Dermis microvascular lymphatic vessel endothelial cell (primary cell): Measurements from ENCODE around the gene ECE1. TPM values are rescaled to one million over a fixed set of nuclear protein-coding genes. Genes with fewer than 3 reads are reported as not detected.
A peak's percentile ranks its signal among the peaks of the same experiment; 100 is the strongest.
"Not testable (repeated sequence)": the region's sequence is repeated elsewhere in the genome, so short reads cannot be mapped to it uniquely, and the experiment has no call there.

Source experiments
- DNase-seq, 2 donors: peaks; one replicate each; pipeline versions ENCODE4 v3.0.0 to v3.0.0-alpha.2; 2010; ENCODE audit warnings: low read depth in 2 of 2
- total RNA-seq: library from RNA; depleted of rRNA; stranded (reverse); fragments of >200 nt; gene quantifications from 2 replicates; pipeline ENCODE4 v1.2.1, GENCODE V29; 2014

The ECE1 gene
- total RNA-seq, 1 donor from 2014 or later = 105 TPM

GRCh38 chr1:21232044-21232443 lies 58.2 kb downstream of the ECE1 start:
- peak; percentile 26 to 67 for DNase-seq

GRCh38 chr1:21229246-21230000 lies 60.8 kb downstream of the ECE1 start:
- no peak for DNase-seq

- DNase-seq = not testable (repeated sequence)
These were observed 62.0 kb downstream of the ECE1 start for GRCh38 chr1:21228224-21228623.

GRCh38 chr1:21225065-21225464 lies 65.2 kb downstream of the ECE1 start:
- no peak for DNase-seq

DNA sequence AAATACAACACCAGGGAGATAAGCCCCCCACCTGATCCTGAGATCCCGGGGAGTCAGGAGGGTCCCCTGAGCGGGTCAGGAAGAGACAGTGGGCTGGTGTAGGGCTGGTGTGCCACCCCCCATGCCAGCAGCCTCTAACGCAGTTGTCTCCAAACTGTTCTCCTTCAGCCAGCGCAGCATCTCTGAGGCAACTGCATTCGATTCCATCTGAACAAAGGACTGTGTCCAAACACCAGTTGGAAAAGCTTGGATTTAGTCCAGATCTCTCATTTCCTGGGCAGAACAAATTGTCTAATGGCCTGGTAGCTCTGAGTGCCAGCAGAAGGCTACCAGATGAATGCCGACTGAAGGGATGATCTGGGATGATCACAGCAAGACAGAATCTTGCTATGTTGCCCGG lies 69.4 kb downstream of the ECE1 start:
- peak; percentile 48 to 61 for DNase-seq

- DNase-seq = no peak
These were observed 70.6 kb downstream of the ECE1 start for GRCh38 chr1:21219674-21220073.

DNA sequence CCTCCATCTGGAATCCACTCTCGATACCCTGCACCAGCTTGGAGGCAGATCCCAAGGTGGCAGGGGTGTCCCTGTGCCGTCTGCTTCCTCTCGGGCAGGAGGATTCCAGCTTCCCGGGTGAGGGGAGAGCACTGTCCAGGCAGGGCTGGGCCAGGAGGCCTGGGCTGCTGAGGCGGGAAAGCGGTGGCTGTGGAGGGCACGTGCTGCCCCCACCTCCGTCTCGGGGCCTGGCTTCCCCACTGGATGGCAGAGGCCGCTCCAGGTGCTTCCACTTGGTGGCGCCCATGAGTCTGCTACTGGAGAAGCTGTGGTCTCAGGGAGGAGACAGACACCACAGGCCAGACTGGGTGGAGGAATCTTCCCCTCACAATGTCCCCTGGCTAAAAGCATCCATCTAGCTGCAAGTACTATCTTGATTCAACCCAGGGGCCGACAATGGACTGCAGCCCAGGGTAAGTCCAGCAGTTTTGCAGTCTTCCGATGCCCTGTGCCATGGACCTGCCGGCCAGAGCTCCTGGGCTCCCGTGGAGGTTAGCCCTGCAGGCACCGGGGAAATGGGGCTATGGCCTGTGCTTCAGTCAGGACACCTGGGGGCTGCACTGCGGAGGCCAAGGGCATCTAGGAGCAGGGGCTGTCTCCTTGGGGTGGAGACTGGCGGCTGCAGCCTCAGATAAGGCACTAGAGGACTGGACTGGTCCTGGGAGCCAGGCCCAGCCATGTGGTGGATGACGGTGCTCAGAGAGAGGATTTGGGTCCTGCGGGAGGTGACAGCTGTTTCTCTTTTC lies 72.3 kb downstream of the ECE1 start:
- DNase-seq = peak in 1 of 2 donors; percentile 41

GRCh38 chr1:21216835-21217811 lies 73.1 kb downstream of the ECE1 start:
- peak; percentile 23 to 61 for DNase-seq

- DNase-seq = no peak
These were observed 78.1 kb downstream of the ECE1 start for GRCh38 chr1:21212126-21212525.

- DNase-seq = not testable (repeated sequence)
These were observed 82.0 kb downstream of the ECE1 start for GRCh38 chr1:21208137-21208700.

DNA sequence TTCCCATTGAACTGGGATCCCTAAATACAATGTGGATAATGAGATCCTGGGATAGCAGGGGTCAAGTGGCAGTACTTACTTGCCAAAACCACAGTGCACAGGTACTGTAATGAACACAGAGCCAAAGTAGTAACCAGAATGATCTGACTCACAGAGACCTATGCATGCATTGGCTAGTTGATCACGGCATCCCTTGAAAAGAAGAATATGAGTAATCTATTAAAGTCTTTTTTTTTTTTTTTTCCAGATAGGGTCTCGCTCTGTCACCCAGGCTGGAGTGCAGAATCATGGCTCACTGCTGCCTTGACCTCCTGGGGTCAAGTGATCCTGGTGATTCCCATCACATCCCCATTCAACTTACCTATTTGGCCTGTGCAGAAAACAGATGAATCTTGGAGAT lies 84.1 kb downstream of the ECE1 start:
- DNase-seq = no peak

DNA sequence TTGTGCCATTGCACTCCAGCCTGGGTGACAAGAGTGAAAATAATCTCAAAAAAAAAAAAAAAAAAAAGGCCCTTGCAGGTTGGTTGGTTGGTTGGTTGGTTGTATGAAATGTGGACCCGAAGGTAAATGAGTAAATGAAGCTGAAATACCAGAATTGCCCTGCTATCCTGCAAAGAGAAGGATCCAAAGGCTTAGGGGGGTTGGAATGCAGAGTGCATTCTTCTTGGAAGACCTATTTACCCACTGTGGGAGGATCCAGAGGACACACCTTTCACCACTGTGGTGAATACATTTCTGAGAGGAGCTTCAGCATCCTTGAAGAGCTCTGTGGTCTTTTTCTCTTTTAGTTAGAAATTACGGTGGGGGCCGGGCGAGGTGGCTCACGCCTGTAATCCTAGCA lies 84.8 kb downstream of the ECE1 start:
- DNase-seq = no peak

DNA sequence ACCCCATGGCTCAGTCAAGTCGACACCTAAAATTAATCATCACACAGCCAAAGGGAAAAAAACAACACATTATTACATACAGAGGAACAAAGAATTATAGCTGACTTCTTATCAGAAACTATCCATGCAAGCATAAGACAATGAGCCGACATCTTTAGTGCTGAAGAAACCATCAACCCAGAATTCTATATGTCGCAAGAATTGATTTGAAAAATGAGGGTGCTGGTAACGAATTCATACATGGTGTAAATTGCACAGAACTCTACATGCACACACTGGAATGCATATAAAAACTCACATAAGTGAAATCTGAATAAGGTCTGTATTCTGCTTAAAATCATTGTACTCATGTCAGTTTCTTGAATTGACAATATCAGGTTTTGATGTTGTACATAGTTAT lies 88.6 kb downstream of the ECE1 start:
- no peak for DNase-seq

DNA sequence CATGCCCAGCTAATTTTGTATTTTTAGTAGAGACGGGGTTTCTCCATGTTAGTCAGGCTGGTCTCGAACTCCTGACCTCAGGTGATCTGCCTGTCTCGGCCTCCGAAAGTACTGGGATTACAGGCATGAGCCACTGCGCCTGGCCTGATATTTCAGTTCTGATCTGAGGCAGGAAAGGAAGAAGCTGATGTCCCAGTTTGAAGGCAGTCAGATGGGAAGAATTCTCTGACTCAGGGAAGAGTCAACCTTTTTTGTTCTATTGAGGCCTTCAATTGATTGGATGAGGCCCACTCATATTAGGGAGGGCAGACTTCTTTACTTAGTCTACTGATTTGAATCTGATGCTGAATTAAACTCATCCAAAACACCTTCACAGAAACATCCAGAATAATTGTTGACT lies 89.0 kb downstream of the ECE1 start:
- DNase-seq = not testable (repeated sequence)

DNA sequence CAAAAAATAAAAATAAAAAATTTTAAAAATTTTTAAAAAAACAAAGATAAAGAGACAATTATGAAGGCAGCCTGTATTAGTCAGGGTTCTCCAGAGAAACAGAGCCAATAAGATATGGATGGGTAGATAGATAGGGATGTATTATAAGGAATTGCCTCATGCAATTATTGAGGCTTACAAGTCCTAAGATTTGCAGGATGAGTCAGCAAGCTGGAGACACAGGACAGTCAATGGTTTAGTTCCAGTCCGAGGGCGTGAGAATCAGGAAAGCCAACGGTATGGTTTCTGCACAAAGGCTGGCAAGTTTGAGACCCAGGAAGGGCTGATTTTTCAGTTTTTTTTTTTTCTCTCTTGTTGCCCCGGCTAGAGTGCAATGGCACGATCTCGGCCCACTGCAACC lies 89.5 kb downstream of the ECE1 start:
- no peak for DNase-seq

DNA sequence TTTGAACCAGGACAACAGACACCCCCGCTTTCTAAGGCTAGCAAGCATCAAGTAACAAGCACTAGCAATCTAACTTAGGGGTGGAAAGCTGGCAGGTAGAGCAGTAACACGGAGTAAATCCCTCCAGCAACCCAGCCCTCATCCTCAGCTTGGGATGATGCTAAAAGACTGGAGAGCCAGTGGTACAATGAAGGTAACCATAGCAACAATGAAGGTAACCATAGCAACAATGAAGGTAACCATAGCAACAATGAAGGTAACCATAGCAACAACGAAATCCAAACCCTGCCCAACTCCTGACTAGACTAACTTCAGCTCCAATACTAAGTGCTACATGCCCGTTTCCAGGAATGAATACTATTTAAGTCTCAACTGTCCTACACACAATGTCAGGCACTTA lies 91.3 kb downstream of the ECE1 start:
- no peak for DNase-seq

- DNase-seq = no peak
These were observed 97.4 kb downstream of the ECE1 start for GRCh38 chr1:21192871-21193270.

DNA sequence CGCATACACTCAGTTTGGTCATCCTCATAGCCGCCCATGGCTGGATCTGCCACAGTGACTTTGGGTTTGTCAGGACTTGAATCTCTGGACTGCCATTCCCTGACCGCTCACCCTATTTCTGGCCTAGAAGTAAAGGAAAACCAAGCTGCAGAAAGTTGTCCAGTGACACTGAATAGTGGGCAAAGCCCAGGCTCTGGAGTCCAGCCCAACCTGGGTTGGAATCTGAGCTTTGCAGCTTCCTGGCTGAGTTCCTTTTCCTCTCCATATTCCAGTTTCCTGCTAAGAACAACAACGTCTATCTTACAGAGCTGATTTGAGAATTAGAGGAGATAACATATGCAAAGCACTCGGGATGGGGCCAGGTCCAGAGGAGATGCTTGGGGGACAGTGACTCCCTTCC lies 98.0 kb downstream of the ECE1 start:
- DNase-seq = peak in 1 of 2 donors; percentile 77

DNA sequence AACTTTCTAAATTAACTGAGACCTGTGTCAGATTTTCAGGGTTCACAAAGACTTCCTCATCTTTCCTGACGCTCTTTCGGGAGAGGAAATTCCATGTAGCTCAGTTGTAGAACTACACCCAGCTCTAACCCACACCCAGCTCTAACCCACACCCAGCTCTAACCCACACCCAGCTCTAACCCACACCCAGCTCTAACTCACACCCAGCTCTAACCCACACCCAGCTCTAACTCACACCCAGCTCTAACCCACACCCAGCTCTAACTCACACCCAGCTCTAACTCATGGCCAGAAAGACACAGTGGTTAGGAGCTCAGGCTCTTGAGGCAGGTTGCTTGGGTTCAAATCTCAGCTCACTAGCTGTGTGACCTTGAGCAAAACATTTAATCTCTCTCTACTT lies 99.5 kb downstream of the ECE1 start:
- DNase-seq = not testable (repeated sequence)

DNA sequence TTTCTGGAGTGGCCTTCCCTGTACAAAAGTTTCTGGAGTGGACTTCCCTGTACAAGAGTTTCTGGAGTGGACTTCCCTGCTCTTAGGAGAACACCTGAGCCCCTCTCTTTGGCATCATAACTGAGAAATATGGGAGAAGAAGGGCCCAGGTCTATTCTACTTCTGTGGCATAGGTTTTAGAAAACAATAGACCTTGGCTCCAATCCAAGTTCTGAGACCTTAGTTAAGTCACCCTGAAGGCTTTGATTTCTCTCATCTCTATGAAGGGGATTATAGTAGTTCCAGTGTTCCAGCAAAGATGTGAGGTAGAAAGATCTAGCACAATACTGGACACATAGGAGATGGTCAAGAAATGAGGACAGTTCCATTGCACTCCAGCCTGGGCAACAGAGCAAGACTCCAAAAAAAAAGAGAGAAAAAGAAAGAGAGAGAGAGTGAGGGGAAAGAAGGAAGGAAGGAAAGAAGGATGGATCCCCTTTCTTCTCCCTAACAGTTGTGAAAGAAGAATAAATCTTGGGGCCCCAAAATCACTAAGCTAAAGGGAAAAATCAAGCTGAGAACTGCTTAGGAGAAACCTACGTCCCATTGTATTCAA lies 100.3 kb downstream of the ECE1 start:
- peak in 1 of 2 donors; percentile 69 for DNase-seq

GRCh38 chr1:21189421-21189820 lies 100.8 kb downstream of the ECE1 start:
- no peak for DNase-seq
